Calu3 (cell line): ENCODE results near the gene CLCN1. TPM values are rescaled to one million over a fixed set of nuclear protein-coding genes. Genes with fewer than 3 reads are reported as not detected.

Experiments
- BruUV-seq: library from RNA; stranded (reverse); fragments of 400-500 nt; replicated peaks from 2 replicates; lab custom pipeline; 2021; lab: Mats Ljungman, UMichigan
- CTCF ChIA-PET: fragments of 300-600 bp; sonication (Branson Sonifier 250); formaldehyde crosslinking; loops from one replicate; lab custom pipeline; 2022; ENCODE audit warnings: antibody characterized with exemption; lab: Charles Lee
- DNase-seq: peaks from one replicate; pipeline ENCODE4 v3.0.0; 2022
- H3K27ac Mint-ChIP-seq: one replicate; pipeline ENCODE4 v1.8.0; 2022; ENCODE audit warnings: mixed read lengths; ENCODE audit not compliant: unreplicated experiment
- H3K27me3 Mint-ChIP-seq: one replicate; pipeline ENCODE4 v1.8.0; 2022; ENCODE audit warnings: mixed read lengths; ENCODE audit not compliant: unreplicated experiment
- H3K36me3 Mint-ChIP-seq: one replicate; pipeline ENCODE4 v1.8.0; 2022; ENCODE audit warnings: mild to moderate bottlenecking, moderate library complexity, mixed read lengths; ENCODE audit not compliant: insufficient read depth, unreplicated experiment
- H3K4me1 Mint-ChIP-seq: one replicate; pipeline ENCODE4 v1.8.0; 2022; ENCODE audit warnings: mild to moderate bottlenecking, low read depth, mixed read lengths; ENCODE audit not compliant: unreplicated experiment
- H3K4me3 Mint-ChIP-seq: one replicate; pipeline ENCODE4 v1.8.0; 2022; ENCODE audit warnings: mild to moderate bottlenecking, low read depth, moderate library complexity, mixed read lengths; ENCODE audit not compliant: unreplicated experiment
- H3K9me3 Mint-ChIP-seq: one replicate; pipeline ENCODE4 v1.8.0; 2022; ENCODE audit warnings: low read depth, mixed read lengths; ENCODE audit not compliant: unreplicated experiment
- intact Hi-C: fragments of 100-400 bp; cut with micrococcal nuclease; formaldehyde crosslinking; loops from one replicate; pipeline ENCODE4 v1.10.0; 2022; ENCODE audit not compliant: unreplicated experiment
- total RNA-seq: library from RNA; stranded (reverse); gene quantifications from 2 replicates; pipeline ENCODE4 v1.2.3, GENCODE V29; 2022
- TF ChIP-seq, protein P1 (sequence below): fragments of 200-600 bp; IDR thresholded peaks from one replicate; pipeline ENCODE4 v1.8.0; 2022; ENCODE audit warnings: antibody characterized with exemption; ENCODE audit not compliant: unreplicated experiment

CLCN1 gene
- total RNA-seq, 1 experiment from 2014 or later: 0.61 TPM

DNA sequence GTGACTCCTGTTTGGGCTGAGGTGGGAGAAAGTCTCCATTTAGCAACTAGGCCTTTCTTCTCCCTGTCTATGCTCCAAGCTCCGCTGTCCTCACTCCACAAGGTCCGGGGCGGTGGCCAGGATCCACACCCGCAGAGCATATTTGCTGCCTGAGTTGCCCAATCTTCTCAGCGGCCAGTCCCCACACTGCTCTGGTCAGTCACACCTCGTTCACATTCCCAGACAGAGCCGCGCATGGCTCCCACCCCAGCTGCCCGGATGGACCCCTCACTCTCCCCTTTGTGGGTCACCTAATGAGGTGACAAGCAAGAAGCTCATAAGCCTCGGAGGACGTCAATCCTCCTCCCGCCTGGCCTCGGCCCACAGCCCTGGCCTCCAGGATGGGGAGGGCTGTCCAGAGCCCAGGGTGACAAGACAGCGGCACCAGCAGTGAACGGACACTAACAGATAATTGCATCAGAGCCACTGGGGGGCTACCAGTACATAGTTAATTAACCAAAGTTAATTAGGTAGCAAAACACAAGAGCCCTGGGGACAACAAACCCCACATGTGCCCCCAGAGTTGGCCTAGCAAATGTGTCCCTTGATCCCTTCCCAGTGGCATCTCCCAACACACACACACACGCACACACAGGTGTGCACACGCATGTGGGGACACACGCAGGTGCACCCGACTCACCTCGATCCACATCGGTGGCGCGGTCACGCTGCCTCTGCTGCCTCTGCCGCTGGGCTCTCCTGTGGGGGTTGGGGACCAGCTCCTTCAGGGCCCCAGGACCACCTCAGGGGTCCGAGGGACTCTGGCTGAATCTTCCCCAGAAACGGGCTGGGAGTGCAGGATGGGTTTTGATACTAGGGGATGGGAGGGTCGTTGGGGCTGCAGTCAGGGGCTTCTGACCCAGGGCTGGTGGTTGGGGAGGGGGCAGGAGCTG, 81.0 kb downstream of the CLCN1 start:
- Mint-ChIP-seq H3K4me3 (no peak overlapping the region), H3K4me1 (no peaks in the 10 kb centered on the region), H3K9me3 (no peaks in the 10 kb centered on the region), H3K36me3 (peaks cover 32% of the 10 kb centered on the region), H3K27me3 (no peaks in the 10 kb centered on the region), H3K27ac (no peak overlapping the region)
- BruUV-seq: no TSS peak
- no peak for DNase-seq
- intact Hi-C loops: no loop called here
- CTCF ChIA-PET: no interaction called here
- TF ChIP-seq, protein P1, sequence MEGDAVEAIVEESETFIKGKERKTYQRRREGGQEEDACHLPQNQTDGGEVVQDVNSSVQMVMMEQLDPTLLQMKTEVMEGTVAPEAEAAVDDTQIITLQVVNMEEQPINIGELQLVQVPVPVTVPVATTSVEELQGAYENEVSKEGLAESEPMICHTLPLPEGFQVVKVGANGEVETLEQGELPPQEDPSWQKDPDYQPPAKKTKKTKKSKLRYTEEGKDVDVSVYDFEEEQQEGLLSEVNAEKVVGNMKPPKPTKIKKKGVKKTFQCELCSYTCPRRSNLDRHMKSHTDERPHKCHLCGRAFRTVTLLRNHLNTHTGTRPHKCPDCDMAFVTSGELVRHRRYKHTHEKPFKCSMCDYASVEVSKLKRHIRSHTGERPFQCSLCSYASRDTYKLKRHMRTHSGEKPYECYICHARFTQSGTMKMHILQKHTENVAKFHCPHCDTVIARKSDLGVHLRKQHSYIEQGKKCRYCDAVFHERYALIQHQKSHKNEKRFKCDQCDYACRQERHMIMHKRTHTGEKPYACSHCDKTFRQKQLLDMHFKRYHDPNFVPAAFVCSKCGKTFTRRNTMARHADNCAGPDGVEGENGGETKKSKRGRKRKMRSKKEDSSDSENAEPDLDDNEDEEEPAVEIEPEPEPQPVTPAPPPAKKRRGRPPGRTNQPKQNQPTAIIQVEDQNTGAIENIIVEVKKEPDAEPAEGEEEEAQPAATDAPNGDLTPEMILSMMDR: no peak

DNA sequence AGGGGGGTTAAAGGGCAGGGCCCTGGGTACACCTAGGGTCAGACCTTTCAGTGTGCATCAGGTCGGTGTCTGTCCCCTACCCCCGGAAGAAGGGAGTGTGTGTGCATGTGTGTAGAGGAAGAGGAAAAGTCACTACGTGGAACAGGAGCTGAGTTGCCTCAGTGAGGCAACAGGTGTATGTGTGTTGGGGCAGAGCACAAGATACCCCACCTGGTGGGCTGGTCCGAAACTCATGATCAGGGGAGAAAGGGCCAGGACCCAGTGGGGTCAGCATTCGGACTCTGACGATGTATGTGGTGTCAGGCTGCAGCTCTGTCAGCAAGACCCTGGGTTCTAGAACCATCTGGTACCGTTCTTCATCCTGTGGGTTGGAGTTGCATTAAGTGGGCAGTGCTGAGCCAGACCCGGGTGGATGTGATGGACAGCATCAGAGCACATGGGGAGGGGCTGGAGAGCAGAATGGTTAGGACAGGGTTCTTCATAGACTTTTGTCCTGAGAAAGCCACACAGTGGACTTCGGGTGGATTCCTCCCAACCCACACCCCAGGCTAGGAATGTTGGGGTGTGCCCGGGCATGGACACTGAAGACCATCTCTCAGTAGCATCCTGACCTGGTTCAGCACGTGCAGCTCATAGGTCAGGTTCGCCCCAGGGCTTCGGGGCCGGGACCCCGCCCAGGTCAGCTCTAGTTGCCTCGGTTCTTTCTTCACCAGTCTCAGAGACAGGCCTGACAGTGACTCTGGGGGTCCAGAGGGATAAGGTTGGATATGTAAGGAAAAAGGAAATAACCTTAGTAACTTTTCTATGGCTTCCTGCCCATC, 82.0 kb downstream of the CLCN1 start:
- CTCF ChIA-PET: no interaction called here
- H3K4me1 Mint-ChIP-seq: no peaks in the 10 kb centered on the region
- intact Hi-C loops: no loop called here
- no peak overlapping the region for H3K27ac Mint-ChIP-seq
- no peak for DNase-seq
- BruUV-seq: no TSS peak
- no peaks in the 10 kb centered on the region for H3K27me3 Mint-ChIP-seq
- H3K4me3 Mint-ChIP-seq: no peak overlapping the region
- H3K36me3 Mint-ChIP-seq: peaks cover 32% of the 10 kb centered on the region
- TF ChIP-seq, protein P1: no peak
- no peaks in the 10 kb centered on the region for H3K9me3 Mint-ChIP-seq

DNA sequence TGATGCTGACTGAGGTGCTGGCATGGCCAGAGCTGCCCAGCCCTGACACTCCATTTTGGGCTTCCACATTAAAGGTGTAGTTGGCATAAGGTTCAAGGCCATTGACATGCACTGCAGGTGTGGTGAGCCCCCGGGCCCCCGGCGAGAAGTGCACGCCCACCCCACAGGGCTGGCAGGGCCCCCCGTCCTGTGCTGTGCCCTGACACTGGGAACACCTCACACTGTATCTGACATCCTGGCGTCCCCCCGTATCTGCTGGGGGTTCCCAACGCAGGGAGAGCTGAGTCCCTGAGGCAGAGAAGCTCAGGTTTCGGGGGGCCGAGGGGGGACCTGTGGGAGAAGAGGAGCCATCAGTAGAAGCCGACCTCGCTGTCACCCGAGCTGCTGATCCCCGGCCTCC, 82.7 kb downstream of the CLCN1 start:
- CTCF ChIA-PET: no interaction called here
- H3K27me3 Mint-ChIP-seq: no peaks in the 10 kb centered on the region
- intact Hi-C loops: no loop called here
- BruUV-seq: no TSS peak
- peaks cover 26% of the 10 kb centered on the region for H3K36me3 Mint-ChIP-seq
- no peaks in the 10 kb centered on the region for H3K9me3 Mint-ChIP-seq
- no peaks in the 10 kb centered on the region for H3K4me1 Mint-ChIP-seq
- H3K4me3 Mint-ChIP-seq: no peak overlapping the region
- no peak overlapping the region for H3K27ac Mint-ChIP-seq
- TF ChIP-seq, protein P1: no peak
- DNase-seq: no peak

DNA sequence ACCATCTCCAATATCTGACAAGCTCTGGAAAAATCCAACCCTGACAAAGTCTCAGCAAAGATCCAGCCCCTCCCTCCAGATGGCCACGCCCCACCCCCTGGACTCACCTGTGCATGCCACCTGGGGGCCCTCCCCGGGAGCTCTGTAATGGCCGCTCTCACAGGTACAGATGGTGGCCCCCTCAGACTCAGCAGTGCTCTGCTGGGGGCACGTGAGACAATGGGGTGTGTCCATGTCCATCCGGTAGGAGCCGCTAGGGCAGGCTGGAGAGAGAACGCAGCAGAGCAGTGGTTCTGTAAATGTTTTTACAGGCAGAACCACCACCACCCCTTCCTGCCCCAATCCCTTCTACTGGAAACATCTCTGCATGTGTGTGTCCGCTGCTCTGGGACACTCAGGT, 83.2 kb downstream of the CLCN1 start:
- Mint-ChIP-seq H3K4me1 (no peaks in the 10 kb centered on the region), H3K27ac (no peak overlapping the region), H3K36me3 (peaks cover 22% of the 10 kb centered on the region), H3K9me3 (no peaks in the 10 kb centered on the region), H3K27me3 (no peaks in the 10 kb centered on the region), H3K4me3 (no peak overlapping the region)
- CTCF ChIA-PET: no interaction called here
- no TSS peak for BruUV-seq
- TF ChIP-seq, protein P1: no peak
- DNase-seq: no peak
- intact Hi-C loops: no loop called here
